PC-9 (cell line): ENCODE measurements around the gene NUCB2. TPM values are rescaled to one million over a fixed set of nuclear protein-coding genes. Genes with fewer than 3 reads are reported as not detected.

Experiments used
- BruUV-seq: library from RNA; stranded (reverse); fragments of 400-500 nt; replicated peaks from 2 replicates; lab custom pipeline; 2021; lab: Mats Ljungman, UMichigan
- CTCF ChIA-PET: fragments of 300-600 bp; sonication (Branson Sonifier 250); formaldehyde crosslinking; loops from one replicate; lab custom pipeline; 2022; ENCODE audit warnings: antibody characterized with exemption; lab: Charles Lee
- POLR2A ChIA-PET: fragments of 300-600 bp; sonication (Branson Sonifier 250); formaldehyde crosslinking; loops from one replicate; lab custom pipeline; 2022; ENCODE audit warnings: antibody characterized with exemption; ENCODE audit not compliant: unreplicated experiment; lab: Charles Lee
- DNase-seq, 2 experiments: peaks; one replicate each; pipeline versions ENCODE4 v3.0.0 to v3.0.0-alpha.2; 2015 to 2022; ENCODE audit warnings: mixed read lengths in 1 of 2
- H2AFZ ChIP-seq: fragments of 200-600 bp; sonication (generic); 2 replicates; pipeline ENCODE4 v1.8.1; 2017; ENCODE audit warnings: antibody characterized with exemption
- H3F3A ChIP-seq: fragments of 200-600 bp; sonication (generic); 2 replicates; pipeline ENCODE4 v1.8.1; 2017; ENCODE audit warnings: antibody characterized with exemption, mild to moderate bottlenecking, low read depth; ENCODE audit not compliant: insufficient read depth
- H3K27ac ChIP-seq: fragments of 200-600 bp; sonication (generic); 2 replicates; pipeline ENCODE4 v1.6.1; 2016; ENCODE audit warnings: mixed run types
- H3K27me3 ChIP-seq: fragments of 200-600 bp; sonication (generic); 2 replicates; pipeline ENCODE4 v1.6.1; 2016; ENCODE audit warnings: low read depth, mixed run types; ENCODE audit not compliant: insufficient read depth
- H3K36me3 ChIP-seq: fragments of 200-600 bp; sonication (generic); 2 replicates; pipeline ENCODE4 v1.6.1; 2016; ENCODE audit warnings: low read depth, mixed run types
- H3K4me1 ChIP-seq: fragments of 200-600 bp; sonication (generic); replicated peaks from 2 replicates; pipeline ENCODE4 v1.6.1; 2016; ENCODE audit warnings: mixed run types; ENCODE audit not compliant: insufficient read depth
- H3K4me2 ChIP-seq: fragments of 200-600 bp; sonication (generic); 2 replicates; pipeline ENCODE4 v1.6.1; 2017; ENCODE audit warnings: mixed run types
- H3K4me3 ChIP-seq: fragments of 200-600 bp; sonication (generic); 2 replicates; pipeline ENCODE4 v1.6.1; 2016; ENCODE audit warnings: mixed run types
- H3K79me2 ChIP-seq: fragments of 200-600 bp; sonication (generic); 2 replicates; pipeline ENCODE4 v1.6.1; 2017; ENCODE audit warnings: low read depth, mixed run types
- H3K9me2 ChIP-seq: fragments of 200-600 bp; sonication (generic); 2 replicates; pipeline ENCODE4 v1.8.1; 2017; ENCODE audit warnings: mild to moderate bottlenecking; ENCODE audit not compliant: insufficient read depth
- H3K9me3 ChIP-seq: fragments of 200-600 bp; sonication (generic); 2 replicates; pipeline ENCODE4 v1.8.1; 2016; ENCODE audit warnings: low read depth; ENCODE audit not compliant: insufficient read depth
- H4K20me1 ChIP-seq: fragments of 200-600 bp; sonication (generic); 2 replicates; pipeline ENCODE4 v1.8.1; 2017; ENCODE audit not compliant: insufficient read depth
- CTCF ChIP-seq: fragments of 200-600 bp; sonication (generic); conservative IDR thresholded peaks from 2 replicates; pipeline ENCODE4 v1.6.1; 2017; ENCODE audit warnings: mixed run types, antibody characterized with exemption, mild to moderate bottlenecking, moderate library complexity
- EZH2 ChIP-seq: fragments of 200-600 bp; sonication (generic); IDR thresholded peaks from 2 replicates; pipeline ENCODE4 v1.8.0; 2017; ENCODE audit warnings: antibody characterized with exemption, low read depth
- intact Hi-C: fragments of 100-400 bp; cut with micrococcal nuclease; formaldehyde crosslinking; loops from one replicate; pipeline ENCODE4 v1.10.0; 2022; ENCODE audit not compliant: unreplicated experiment
- total RNA-seq: library from RNA; stranded (reverse); gene quantifications from 2 replicates; pipeline ENCODE4 v1.2.3, GENCODE V29; 2021

NUCB2 gene
- total RNA-seq, 1 experiment from 2014 or later = 29.7 TPM

DNA sequence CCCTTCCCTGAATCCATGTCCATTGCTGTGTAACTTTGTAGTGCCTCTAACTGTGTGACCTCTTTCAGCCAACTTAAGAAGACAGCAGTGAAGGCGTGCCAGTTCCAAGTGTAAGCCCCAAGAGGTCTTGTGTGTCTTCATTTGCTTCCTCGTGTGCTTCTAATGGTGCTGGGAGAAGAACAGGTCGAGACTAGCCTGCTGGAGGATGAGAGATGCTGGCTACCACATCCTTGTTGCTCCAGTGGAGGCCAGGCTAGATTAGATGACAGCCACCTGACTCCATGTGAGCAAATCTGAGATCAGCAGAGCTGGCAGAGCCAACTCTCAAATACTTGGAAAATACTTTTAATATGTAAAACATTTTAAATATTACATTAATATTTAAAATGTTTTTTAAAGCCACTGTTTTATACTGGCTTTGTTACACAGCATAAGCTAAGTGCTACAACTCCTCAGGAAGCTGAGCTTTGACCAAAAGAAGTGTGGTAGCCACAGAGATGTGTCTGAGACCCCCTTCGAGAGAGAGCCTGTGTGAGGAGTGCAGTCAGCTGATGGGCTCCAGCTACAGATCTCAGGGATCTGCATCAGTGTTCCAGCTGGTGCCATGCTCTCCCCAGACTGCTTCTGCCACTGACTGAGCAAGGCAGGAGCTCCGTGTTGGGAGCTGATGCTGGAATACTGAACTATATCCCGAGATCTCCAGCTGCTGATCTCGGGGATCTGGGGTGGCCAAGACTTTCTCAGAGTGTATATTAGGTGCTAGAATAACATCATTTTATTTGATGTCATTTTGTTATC lies 103.0 kb downstream of the NUCB2 start:
- H3K4me2 ChIP-seq = no peak overlapping the region
- H3K79me2 ChIP-seq = no peaks in the 10 kb centered on the region
- no TSS peak for BruUV-seq
- no peaks in the 10 kb centered on the region for H3K4me1 ChIP-seq
- no peaks in the 10 kb centered on the region for H3K27me3 ChIP-seq
- H3K27ac ChIP-seq = no peak overlapping the region
- POLR2A ChIA-PET = no interaction called here
- TF ChIP-seq CTCF = no peak
- TF ChIP-seq EZH2 = no peak
- H3K36me3 ChIP-seq = no peaks in the 10 kb centered on the region
- CTCF ChIA-PET = interaction anchor here (0.5 kb wide), 1 partner anchor 153 kb away, joined by 4 read pairs; no protein-coding TSS in a partner anchor
- peak in 1 of 2 experiments; percentile 28 for DNase-seq
- intact Hi-C loops = no loop called here
- H3K9me2 ChIP-seq = no peaks in the 10 kb centered on the region
- no peak overlapping the region for H3K4me3 ChIP-seq
- H3K9me3 ChIP-seq = no peaks in the 10 kb centered on the region
- H4K20me1 ChIP-seq = peaks cover 6% of the 10 kb centered on the region; the same call in 1 of the 2 replicates
- no peaks in the 10 kb centered on the region for H3F3A ChIP-seq
- no peak overlapping the region for H2AFZ ChIP-seq

DNA sequence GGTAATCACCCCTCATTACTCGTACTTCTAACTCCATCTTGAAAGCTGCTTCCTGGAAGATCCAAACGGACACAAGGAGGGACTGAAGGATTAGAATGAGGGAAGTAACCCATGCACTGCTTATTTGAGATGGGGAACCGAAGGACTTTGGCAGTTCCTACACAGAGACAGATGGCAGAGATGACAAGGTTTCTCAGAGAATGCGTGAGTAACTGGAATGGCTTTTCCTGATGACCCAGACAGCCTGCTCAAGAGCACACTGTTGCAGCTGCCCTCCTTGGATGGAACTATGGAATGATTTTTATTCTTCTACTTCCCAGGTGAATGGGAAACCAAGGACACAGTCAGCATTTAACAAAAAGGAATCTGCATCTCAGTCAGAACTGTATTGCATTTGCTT lies 104.6 kb downstream of the NUCB2 start:
- Histone ChIP-seq H3K27me3 (no peaks in the 10 kb centered on the region), H3K9me3 (no peaks in the 10 kb centered on the region), H2AFZ (no peak overlapping the region), H3K36me3 (no peaks in the 10 kb centered on the region), H4K20me1 (peaks cover 6% of the 10 kb centered on the region; the same call in 1 of the 2 replicates), H3K4me1 (no peaks in the 10 kb centered on the region), H3K79me2 (no peaks in the 10 kb centered on the region), H3F3A (no peaks in the 10 kb centered on the region), H3K9me2 (no peaks in the 10 kb centered on the region), H3K4me3 (no peak overlapping the region), H3K27ac (no peak overlapping the region), H3K4me2 (no peak overlapping the region)
- BruUV-seq = no TSS peak
- CTCF ChIA-PET = no interaction called here
- POLR2A ChIA-PET = no interaction called here
- intact Hi-C loops = no loop called here
- no peak for TF ChIP-seq EZH2
- no peak for TF ChIP-seq CTCF
- DNase-seq = no peak

Other genes with a start within 250 kb of the NUCB2 start
- 828 and 839 TPM in 2 replicates for gene RPS13, start 199.1 kb upstream of the NUCB2 start, total RNA-seq
- gene PIK3C2A, start 68.8 kb upstream of the NUCB2 start, total RNA-seq = 53.8 and 70.7 TPM in 2 replicates
- 0.15 and 0.33 TPM in 2 replicates for gene NCR3LG1, start 75.1 kb downstream of the NUCB2 start, total RNA-seq
- 0.26 and 0.93 TPM in 2 replicates for gene KCNJ11, start 111.9 kb downstream of the NUCB2 start, total RNA-seq
- not detected in 2 replicates for gene ABCC8, start 200.1 kb downstream of the NUCB2 start, total RNA-seq